ENCODE results near the gene C4orf50.

DNA sequence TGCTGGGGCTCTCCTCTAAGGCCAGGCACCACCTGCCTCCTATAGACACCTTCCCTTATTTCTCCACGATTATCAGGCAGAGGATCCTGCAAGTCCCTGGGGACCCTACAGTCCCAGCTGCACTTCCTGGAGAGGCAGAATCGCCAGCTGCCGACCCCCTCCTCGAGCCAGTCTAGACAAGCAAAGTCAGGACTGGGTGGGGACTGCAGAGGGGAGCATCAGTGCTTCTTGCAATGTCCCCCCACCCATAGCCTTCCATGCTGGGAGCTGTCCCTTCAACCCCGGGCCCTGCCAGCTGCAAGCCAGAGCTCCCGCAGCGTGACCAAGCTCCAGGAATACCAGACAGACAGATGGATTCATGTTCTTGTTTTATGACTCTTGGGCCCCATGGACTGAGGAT lies 124.0 kb downstream of the C4orf50 start:
- TF ChIP-seq POLR2A (IDR thresholded peaks at IDR 0.05; ENCODE audit: low read depth, low read length) (no peak), CEBPB (IDR thresholded peaks at IDR 0.05; ENCODE audit: low read depth, low read length) (no peak), MXI1 (IDR thresholded peaks at IDR 0.05; ENCODE audit: borderline replicate concordance, low read depth, low read length) (no peak), CHD1 (IDR thresholded peaks at IDR 0.05; ENCODE audit: low read depth, low read length) (no peak), SMC3 (IDR thresholded peaks at IDR 0.05; ENCODE audit: low read depth, low read length) (no peak), MAZ (IDR thresholded peaks at IDR 0.05; ENCODE audit: borderline replicate concordance, low read depth, low read length) (no peak), BHLHE40 (IDR thresholded peaks at IDR 0.05; ENCODE audit: low read depth, low read length) (no peak)
- TF ChIP-seq, protein P1, sequence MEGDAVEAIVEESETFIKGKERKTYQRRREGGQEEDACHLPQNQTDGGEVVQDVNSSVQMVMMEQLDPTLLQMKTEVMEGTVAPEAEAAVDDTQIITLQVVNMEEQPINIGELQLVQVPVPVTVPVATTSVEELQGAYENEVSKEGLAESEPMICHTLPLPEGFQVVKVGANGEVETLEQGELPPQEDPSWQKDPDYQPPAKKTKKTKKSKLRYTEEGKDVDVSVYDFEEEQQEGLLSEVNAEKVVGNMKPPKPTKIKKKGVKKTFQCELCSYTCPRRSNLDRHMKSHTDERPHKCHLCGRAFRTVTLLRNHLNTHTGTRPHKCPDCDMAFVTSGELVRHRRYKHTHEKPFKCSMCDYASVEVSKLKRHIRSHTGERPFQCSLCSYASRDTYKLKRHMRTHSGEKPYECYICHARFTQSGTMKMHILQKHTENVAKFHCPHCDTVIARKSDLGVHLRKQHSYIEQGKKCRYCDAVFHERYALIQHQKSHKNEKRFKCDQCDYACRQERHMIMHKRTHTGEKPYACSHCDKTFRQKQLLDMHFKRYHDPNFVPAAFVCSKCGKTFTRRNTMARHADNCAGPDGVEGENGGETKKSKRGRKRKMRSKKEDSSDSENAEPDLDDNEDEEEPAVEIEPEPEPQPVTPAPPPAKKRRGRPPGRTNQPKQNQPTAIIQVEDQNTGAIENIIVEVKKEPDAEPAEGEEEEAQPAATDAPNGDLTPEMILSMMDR (conservative IDR thresholded peaks at IDR 0.05; ENCODE audit: low read depth, low read length) = no peak
- TF ChIP-seq, protein P2, sequence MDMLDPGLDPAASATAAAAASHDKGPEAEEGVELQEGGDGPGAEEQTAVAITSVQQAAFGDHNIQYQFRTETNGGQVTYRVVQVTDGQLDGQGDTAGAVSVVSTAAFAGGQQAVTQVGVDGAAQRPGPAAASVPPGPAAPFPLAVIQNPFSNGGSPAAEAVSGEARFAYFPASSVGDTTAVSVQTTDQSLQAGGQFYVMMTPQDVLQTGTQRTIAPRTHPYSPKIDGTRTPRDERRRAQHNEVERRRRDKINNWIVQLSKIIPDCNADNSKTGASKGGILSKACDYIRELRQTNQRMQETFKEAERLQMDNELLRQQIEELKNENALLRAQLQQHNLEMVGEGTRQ (IDR thresholded peaks at IDR 0.05; ENCODE audit: low read depth, low read length) = no peak

All from IMR-90 (cell line).